ENCODE measurements around the gene SUSD3.
A peak's percentile ranks its signal among the peaks of the same experiment; 100 is the strongest.

The SUSD3 gene

GRCh38 chr9:93053781-93054331, 4.6 kb upstream of the SUSD3 start:
- ATAC-seq, result no peak

GRCh38 chr9:93054758-93055704, 3.5 kb upstream of the SUSD3 start:
- ATAC-seq, result no peak

- no peak for ATAC-seq
Observed at GRCh38 chr9:93057042-93057702, 1.3 kb upstream of the SUSD3 start.

GRCh38 chr9:93057703-93058354, 672 bp upstream of the SUSD3 start:
- ATAC-seq, result no peak

GRCh38 chr9:93059011-93059714, 662 bp downstream of the SUSD3 start:
- peak; percentile 22 to 26 for ATAC-seq

GRCh38 chr9:93059715-93060578, 1.4 kb downstream of the SUSD3 start:
- ATAC-seq, result no peak

GRCh38 chr9:93060746-93061259, 2.3 kb downstream of the SUSD3 start:
- ATAC-seq, result no peak

GRCh38 chr9:93061260-93061751, 2.8 kb downstream of the SUSD3 start:
- ATAC-seq, result no peak

GRCh38 chr9:93061791-93062763, 3.6 kb downstream of the SUSD3 start:
- ATAC-seq, result no peak

- ATAC-seq, result peak; percentile 97 to 98
Observed at GRCh38 chr9:93064392-93065134, 6.1 kb downstream of the SUSD3 start.

- ATAC-seq, result no peak
Observed at GRCh38 chr9:93065135-93065720, 6.7 kb downstream of the SUSD3 start.

- ATAC-seq, result no peak
Observed at GRCh38 chr9:93066978-93067603, 8.6 kb downstream of the SUSD3 start.

- no peak for ATAC-seq
Observed at GRCh38 chr9:93068956-93069355, 10.5 kb downstream of the SUSD3 start.

- no peak for ATAC-seq
Observed at GRCh38 chr9:93071464-93071863, 13.0 kb downstream of the SUSD3 start.

- ATAC-seq, result no peak
Observed at GRCh38 chr9:93072383-93072795, 13.9 kb downstream of the SUSD3 start.

- no peak for ATAC-seq
Observed at GRCh38 chr9:93076101-93076791, 17.7 kb downstream of the SUSD3 start.

GRCh38 chr9:93076792-93077128, 18.3 kb downstream of the SUSD3 start:
- ATAC-seq, result no peak

GRCh38 chr9:93077367-93077766, 18.9 kb downstream of the SUSD3 start:
- no peak for ATAC-seq
